CD4-positive, alpha-beta T cell treated with Interleukin-2 at 100 ng/mL for 4 hours (primary cell): ENCODE measurements around the gene NANOS3.
"Not testable (repeated sequence)": the region's sequence is repeated elsewhere in the genome, so short reads cannot be mapped to it uniquely, and the experiment has no call there.

Source experiments
- DNase-seq: peaks from one replicate; pipeline ENCODE4 v3.0.0-alpha.2; 2020; ENCODE audit warnings: low spot score

Gene NANOS3

GRCh38 chr19:13920940-13921747 is 44.2 kb downstream of the NANOS3 start:
- DNase-seq, result peak; percentile 28

DNA sequence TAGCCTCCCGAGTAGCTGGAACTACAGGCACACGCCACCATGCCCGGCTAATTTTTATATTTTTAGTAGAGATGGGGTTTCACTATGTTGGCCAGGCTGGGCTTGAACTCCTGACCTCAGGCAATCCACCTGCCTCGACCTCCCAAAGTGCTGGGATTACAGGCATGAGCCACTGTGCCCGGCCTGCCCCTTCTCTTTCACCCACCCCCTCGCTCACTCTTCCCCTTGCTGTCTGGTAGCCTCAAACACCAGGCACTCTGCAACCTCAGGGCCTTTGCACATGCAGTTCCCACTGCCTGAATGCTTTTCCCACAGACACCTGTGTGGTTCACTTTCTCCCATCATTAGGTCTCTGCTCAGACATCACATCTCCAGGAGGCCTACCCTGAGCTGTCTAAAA is 45.2 kb downstream of the NANOS3 start:
- not testable (repeated sequence) for DNase-seq

- no peak for DNase-seq
These were observed 46.5 kb downstream of the NANOS3 start for GRCh38 chr19:13923194-13923987.

DNA sequence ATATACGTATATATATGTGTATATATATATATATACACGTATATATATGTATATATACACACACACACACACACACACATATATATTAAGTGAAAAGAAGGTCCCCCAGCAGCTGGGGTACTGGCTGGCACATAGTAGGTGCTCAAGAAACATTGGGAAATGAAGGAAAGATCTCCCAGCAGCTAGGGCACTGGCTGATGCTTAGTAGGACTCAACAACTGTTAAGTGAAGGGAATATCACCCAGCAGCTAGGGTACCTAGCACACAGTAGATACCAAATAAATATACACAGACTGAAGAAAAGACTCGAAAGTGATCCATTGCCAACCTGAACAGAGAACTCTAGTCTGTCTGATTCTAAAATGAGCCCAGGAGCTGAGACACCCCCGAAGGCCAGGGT is 49.1 kb downstream of the NANOS3 start:
- DNase-seq, result no peak

GRCh38 chr19:13926715-13927114 is 49.8 kb downstream of the NANOS3 start:
- no peak for DNase-seq

DNA sequence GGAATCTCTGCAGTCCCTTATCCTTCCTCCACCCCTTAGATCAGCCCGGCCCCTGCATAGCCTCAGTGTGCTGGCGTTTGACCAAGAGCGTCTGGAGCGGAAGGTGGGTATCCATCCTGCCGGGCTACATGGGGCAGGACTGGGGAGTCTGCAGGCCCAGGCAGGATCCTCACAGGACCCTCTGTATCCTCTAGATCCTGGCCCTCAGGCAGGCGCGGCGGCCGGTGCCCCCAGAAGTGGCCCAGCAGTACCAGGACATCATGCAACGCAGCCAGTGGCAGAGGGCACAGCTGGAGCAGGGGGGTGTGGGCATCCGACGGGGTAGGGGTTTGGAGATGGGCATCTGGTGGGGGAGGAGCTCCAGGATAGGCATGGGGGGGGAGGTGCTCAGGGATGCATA is 52.4 kb downstream of the NANOS3 start:
- no peak for DNase-seq

- DNase-seq, result no peak
These were observed 53.0 kb downstream of the NANOS3 start for GRCh38 chr19:13929956-13930355.
